Liver (tissue), 9 donors: Measurements from ENCODE around the gene TNS4. TPM values are rescaled to one million over a fixed set of nuclear protein-coding genes. Genes with fewer than 3 reads are reported as not detected.

ENCODE experiments used
- DNase-seq: peaks from one replicate; pipeline ENCODE4 v3.0.0-alpha.2; 2017; ENCODE audit warnings: low spot score
- H3K27ac ChIP-seq, 2 donors: one replicate each; pipeline ENCODE4 v1.7.0; 2013; ENCODE audit warnings: inconsistent platforms in 2 of 2, low read length in 2 of 2, control low read depth in 1 of 2, low read depth in 1 of 2, mild to moderate bottlenecking in 1 of 2
- H3K27me3 ChIP-seq, 4 donors: one replicate each; pipeline versions ENCODE4 v1.6.1 to v1.7.0; 2013; ENCODE audit warnings: low read length in 3 of 4, inconsistent platforms in 1 of 4, mild to moderate bottlenecking in 1 of 4, moderate library complexity in 1 of 4; ENCODE audit not compliant: control insufficient read depth in 4 of 4, insufficient read depth in 4 of 4
- H3K36me3 ChIP-seq, 4 donors: one replicate each; pipeline versions ENCODE4 v1.6.1 to v1.7.0; 2013; ENCODE audit warnings: low read length in 3 of 4, mild to moderate bottlenecking in 3 of 4, low read depth in 1 of 4, moderate library complexity in 1 of 4; ENCODE audit not compliant: control insufficient read depth in 4 of 4, insufficient read depth in 3 of 4
- H3K4me1 ChIP-seq, 4 donors: one replicate each; pipeline versions ENCODE4 v1.6.1 to v1.7.0; 2013; ENCODE audit warnings: low read length in 3 of 4, mild to moderate bottlenecking in 3 of 4, moderate library complexity in 1 of 4; ENCODE audit not compliant: control insufficient read depth in 4 of 4, insufficient read depth in 4 of 4
- H3K4me3 ChIP-seq, 3 donors: one replicate each; pipeline versions ENCODE4 v1.6.1 to v1.7.0; 2013; ENCODE audit warnings: low read length in 3 of 3, control low read depth in 1 of 3, low read depth in 1 of 3, mild to moderate bottlenecking in 1 of 3
- H3K9ac ChIP-seq, 2 donors: one replicate each; pipeline ENCODE4 v1.7.0; 2013; ENCODE audit warnings: low read length in 2 of 2, mild to moderate bottlenecking in 2 of 2, moderate library complexity in 2 of 2, control low read depth in 1 of 2, low read depth in 1 of 2
- H3K9me3 ChIP-seq, 4 donors: one replicate each; pipeline versions ENCODE4 v1.6.1 to v1.7.0; 2013; ENCODE audit warnings: low read length in 3 of 4; ENCODE audit not compliant: control insufficient read depth in 4 of 4
- EGR1 ChIP-seq, 2 donors: IDR thresholded peaks; 2 replicates each; pipeline ENCODE4 v1.6.1; 2016 to 2018; ENCODE audit warnings: antibody characterized with exemption in 2 of 2, low read depth in 2 of 2
- FOXA1 ChIP-seq: IDR thresholded peaks from 2 replicates; pipeline ENCODE4 v1.6.1; 2016; ENCODE audit warnings: antibody characterized with exemption
- FOXA2 ChIP-seq: IDR thresholded peaks from 2 replicates; pipeline ENCODE4 v1.6.1; 2016; ENCODE audit warnings: antibody characterized with exemption
- GABPA ChIP-seq, 2 donors: IDR thresholded peaks in 1 of 2; conservative IDR thresholded peaks in 1 of 2; 2 replicates each; pipeline ENCODE4 v1.6.1; 2016; ENCODE audit warnings: antibody characterized with exemption in 2 of 2, mild to moderate bottlenecking in 1 of 2, moderate library complexity in 1 of 2
- HNF4G ChIP-seq: IDR thresholded peaks from 2 replicates; pipeline ENCODE4 v1.6.1; 2016; ENCODE audit warnings: antibody characterized with exemption
- JUND ChIP-seq, 2 donors: IDR thresholded peaks; 2 replicates each; pipeline ENCODE4 v1.6.1; 2016; ENCODE audit warnings: antibody characterized with exemption in 2 of 2
- NR2F2 ChIP-seq: IDR thresholded peaks from 2 replicates; pipeline ENCODE4 v1.6.1; 2016; ENCODE audit warnings: antibody characterized with exemption
- RAD21 ChIP-seq, 2 donors: IDR thresholded peaks; 2 replicates each; pipeline ENCODE4 v1.6.1; 2016; ENCODE audit warnings: antibody characterized with exemption in 2 of 2, mild to moderate bottlenecking in 2 of 2
- RXRA ChIP-seq, 2 donors: IDR thresholded peaks; 2 replicates each; pipeline ENCODE4 v1.6.1; 2017 to 2018; ENCODE audit warnings: antibody characterized with exemption in 2 of 2, mild to moderate bottlenecking in 1 of 2
- SP1 ChIP-seq: IDR thresholded peaks from 2 replicates; pipeline ENCODE4 v1.6.1; 2018; ENCODE audit warnings: antibody characterized with exemption, mild to moderate bottlenecking
- TAF1 ChIP-seq: conservative IDR thresholded peaks from 2 replicates; pipeline ENCODE4 v1.6.1; 2016; ENCODE audit warnings: antibody characterized with exemption, mild to moderate bottlenecking
- YY1 ChIP-seq: IDR thresholded peaks from 2 replicates; pipeline ENCODE4 v1.6.1; 2016; ENCODE audit warnings: antibody characterized with exemption, mild to moderate bottlenecking
- WGBS: extraction: QIAGEN DNeasy Blood & Tissue Kit; methylation state at CpG from one replicate; pipeline ENCODE4 v1.1.7; 2013; 5-methylcytosine and 5-hydroxymethylcytosine counted together
- polyA plus RNA-seq, 2 donors: library from polyadenylated mRNA; stranded (reverse) in 1 of 2; unstranded in 1 of 2; fragments of 200-250 nt in 1 of 2; fragments of >200 nt in 1 of 2; fragmentation: Nextera tagmentation in 1 of 2; extraction: Ambion mirVana in 1 of 2; gene quantifications; one replicate each; pipeline versions ENCODE4 v1.2.1 to v1.2.3, GENCODE V29; 2013 to 2015
- total RNA-seq, 2 donors: library from RNA; depleted of rRNA; stranded (reverse); fragments of >200 nt; gene quantifications; one replicate each; pipeline ENCODE4 v1.2.3, GENCODE V29; 2014
- TF ChIP-seq, protein P1 (sequence below): IDR thresholded peaks from 2 replicates; pipeline ENCODE4 v1.6.1; 2016; ENCODE audit warnings: antibody characterized with exemption
- TF ChIP-seq, protein P2 (sequence below): fragments of 150-350 bp; IDR thresholded peaks from 2 replicates; pipeline ENCODE4 v1.5.1; 2017; ENCODE audit warnings: improper control_type of control experiment, low read depth, low read length; ENCODE audit not compliant: missing input control
- TF ChIP-seq, protein P3 (sequence below): IDR thresholded peaks from 2 replicates; pipeline ENCODE4 v1.6.1; 2016; ENCODE audit warnings: antibody characterized with exemption, mild to moderate bottlenecking
- TF ChIP-seq, protein P4 (sequence below): IDR thresholded peaks from 2 replicates; pipeline ENCODE4 v1.6.1; 2016; ENCODE audit warnings: antibody characterized with exemption
- TF ChIP-seq, protein P5 (sequence below): IDR thresholded peaks from 2 replicates; pipeline ENCODE4 v1.6.1; 2016; ENCODE audit warnings: antibody characterized with exemption
- donor health status: healthy.
- donor health status: healthy.
- donor health status: healthy.
- donor health status: healthy.
- donor health status: healthy.

TNS4 gene
- total and polyA plus RNA-seq, 4 donors = 0.08 TPM; not detected in 3

DNA sequence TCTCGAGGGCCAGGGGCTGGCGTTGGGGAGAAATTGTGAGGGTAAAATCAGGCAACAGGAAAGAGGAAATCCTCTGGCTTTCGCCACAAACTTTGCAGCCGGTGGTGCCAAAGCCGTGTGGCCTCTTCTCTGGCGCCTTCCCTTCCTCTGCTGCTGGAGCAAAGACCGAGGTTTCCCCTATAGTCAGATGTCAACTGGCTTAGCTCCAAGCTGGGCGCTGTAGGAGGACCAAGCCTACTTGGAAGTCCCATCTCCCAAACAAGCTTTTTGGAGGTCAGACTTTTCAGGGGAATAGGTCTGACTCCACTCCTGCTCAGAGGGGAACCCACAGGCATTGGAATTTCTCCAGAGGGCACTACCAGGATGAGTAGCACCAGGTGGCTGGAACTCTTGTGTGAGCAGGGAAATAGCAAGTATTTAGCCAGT lies 53.2 kb downstream of the TNS4 start:
- TF ChIP-seq EGR1 (IDR thresholded peaks at IDR 0.05; ENCODE audit: low read depth in 2 of 2) (peak in 1 of 2 donors; percentile 31), TAF1 (peak; percentile 79), HNF4G (no peak)
- 1% methylated on average over 8 of the region's 8 CpGs for WGBS
- Histone ChIP-seq H3K4me1 (peaks cover 15 to 69% (median 61%) of the 10 kb centered on the region in 4 donors), H3K36me3 (peaks cover 3 to 14% (median 4%) of the 10 kb centered on the region in 4 donors), H3K27ac (peak overlapping the region; percentile 92 to 97), H3K9me3 (no peaks in the 10 kb centered on the region), H3K27me3 (no peaks in the 10 kb centered on the region), H3K4me3 (peak overlapping the region; percentile 40 to 69 (median 49)), H3K9ac (peak overlapping the region; percentile 66 to 81)
- DNase-seq = no peak

- H3K36me3 ChIP-seq = peaks cover 0 to 10% (median 1%) of the 10 kb centered on the region in 4 donors
- peak overlapping the region; percentile 40 to 69 (median 49) for H3K4me3 ChIP-seq
- H3K4me1 ChIP-seq = peaks cover 14 to 67% (median 58%) of the 10 kb centered on the region in 4 donors
- WGBS = 17% methylated on average over 4 of the region's 4 CpGs
- H3K9me3 ChIP-seq = no peaks in the 10 kb centered on the region
- H3K9ac ChIP-seq = peak overlapping the region; percentile 66 to 81
- H3K27me3 ChIP-seq = no peaks in the 10 kb centered on the region
- DNase-seq = no peak
- peak overlapping the region; percentile 92 to 97 for H3K27ac ChIP-seq
- TF ChIP-seq, protein P1, sequence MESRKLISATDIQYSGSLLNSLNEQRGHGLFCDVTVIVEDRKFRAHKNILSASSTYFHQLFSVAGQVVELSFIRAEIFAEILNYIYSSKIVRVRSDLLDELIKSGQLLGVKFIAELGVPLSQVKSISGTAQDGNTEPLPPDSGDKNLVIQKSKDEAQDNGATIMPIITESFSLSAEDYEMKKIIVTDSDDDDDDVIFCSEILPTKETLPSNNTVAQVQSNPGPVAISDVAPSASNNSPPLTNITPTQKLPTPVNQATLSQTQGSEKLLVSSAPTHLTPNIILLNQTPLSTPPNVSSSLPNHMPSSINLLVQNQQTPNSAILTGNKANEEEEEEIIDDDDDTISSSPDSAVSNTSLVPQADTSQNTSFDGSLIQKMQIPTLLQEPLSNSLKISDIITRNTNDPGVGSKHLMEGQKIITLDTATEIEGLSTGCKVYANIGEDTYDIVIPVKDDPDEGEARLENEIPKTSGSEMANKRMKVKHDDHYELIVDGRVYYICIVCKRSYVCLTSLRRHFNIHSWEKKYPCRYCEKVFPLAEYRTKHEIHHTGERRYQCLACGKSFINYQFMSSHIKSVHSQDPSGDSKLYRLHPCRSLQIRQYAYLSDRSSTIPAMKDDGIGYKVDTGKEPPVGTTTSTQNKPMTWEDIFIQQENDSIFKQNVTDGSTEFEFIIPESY = no peak
- TF ChIP-seq SP1 = no peak
- TF ChIP-seq, protein P2, sequence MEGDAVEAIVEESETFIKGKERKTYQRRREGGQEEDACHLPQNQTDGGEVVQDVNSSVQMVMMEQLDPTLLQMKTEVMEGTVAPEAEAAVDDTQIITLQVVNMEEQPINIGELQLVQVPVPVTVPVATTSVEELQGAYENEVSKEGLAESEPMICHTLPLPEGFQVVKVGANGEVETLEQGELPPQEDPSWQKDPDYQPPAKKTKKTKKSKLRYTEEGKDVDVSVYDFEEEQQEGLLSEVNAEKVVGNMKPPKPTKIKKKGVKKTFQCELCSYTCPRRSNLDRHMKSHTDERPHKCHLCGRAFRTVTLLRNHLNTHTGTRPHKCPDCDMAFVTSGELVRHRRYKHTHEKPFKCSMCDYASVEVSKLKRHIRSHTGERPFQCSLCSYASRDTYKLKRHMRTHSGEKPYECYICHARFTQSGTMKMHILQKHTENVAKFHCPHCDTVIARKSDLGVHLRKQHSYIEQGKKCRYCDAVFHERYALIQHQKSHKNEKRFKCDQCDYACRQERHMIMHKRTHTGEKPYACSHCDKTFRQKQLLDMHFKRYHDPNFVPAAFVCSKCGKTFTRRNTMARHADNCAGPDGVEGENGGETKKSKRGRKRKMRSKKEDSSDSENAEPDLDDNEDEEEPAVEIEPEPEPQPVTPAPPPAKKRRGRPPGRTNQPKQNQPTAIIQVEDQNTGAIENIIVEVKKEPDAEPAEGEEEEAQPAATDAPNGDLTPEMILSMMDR = no peak
- TF ChIP-seq, protein P3, sequence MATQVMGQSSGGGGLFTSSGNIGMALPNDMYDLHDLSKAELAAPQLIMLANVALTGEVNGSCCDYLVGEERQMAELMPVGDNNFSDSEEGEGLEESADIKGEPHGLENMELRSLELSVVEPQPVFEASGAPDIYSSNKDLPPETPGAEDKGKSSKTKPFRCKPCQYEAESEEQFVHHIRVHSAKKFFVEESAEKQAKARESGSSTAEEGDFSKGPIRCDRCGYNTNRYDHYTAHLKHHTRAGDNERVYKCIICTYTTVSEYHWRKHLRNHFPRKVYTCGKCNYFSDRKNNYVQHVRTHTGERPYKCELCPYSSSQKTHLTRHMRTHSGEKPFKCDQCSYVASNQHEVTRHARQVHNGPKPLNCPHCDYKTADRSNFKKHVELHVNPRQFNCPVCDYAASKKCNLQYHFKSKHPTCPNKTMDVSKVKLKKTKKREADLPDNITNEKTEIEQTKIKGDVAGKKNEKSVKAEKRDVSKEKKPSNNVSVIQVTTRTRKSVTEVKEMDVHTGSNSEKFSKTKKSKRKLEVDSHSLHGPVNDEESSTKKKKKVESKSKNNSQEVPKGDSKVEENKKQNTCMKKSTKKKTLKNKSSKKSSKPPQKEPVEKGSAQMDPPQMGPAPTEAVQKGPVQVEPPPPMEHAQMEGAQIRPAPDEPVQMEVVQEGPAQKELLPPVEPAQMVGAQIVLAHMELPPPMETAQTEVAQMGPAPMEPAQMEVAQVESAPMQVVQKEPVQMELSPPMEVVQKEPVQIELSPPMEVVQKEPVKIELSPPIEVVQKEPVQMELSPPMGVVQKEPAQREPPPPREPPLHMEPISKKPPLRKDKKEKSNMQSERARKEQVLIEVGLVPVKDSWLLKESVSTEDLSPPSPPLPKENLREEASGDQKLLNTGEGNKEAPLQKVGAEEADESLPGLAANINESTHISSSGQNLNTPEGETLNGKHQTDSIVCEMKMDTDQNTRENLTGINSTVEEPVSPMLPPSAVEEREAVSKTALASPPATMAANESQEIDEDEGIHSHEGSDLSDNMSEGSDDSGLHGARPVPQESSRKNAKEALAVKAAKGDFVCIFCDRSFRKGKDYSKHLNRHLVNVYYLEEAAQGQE = no peak
- no peak for TF ChIP-seq RAD21 (IDR thresholded peaks at IDR 0.05)
- no peak for TF ChIP-seq YY1
These were observed 53.6 kb downstream of the TNS4 start for GRCh38 chr17:40447806-40448205.

- DNase-seq = no peak
- peak overlapping the region; percentile 66 to 81 for H3K9ac ChIP-seq
- peak overlapping the region; percentile 40 to 74 (median 69) for H3K4me3 ChIP-seq
- WGBS = 20% methylated on average over 8 of the region's 8 CpGs
- peaks cover 0 to 4% (median 1%) of the 10 kb centered on the region in 4 donors for H3K36me3 ChIP-seq
- peaks cover 14 to 66% (median 56%) of the 10 kb centered on the region in 4 donors for H3K4me1 ChIP-seq
- no peaks in the 10 kb centered on the region for H3K27me3 ChIP-seq
- H3K9me3 ChIP-seq = no peaks in the 10 kb centered on the region
- peak overlapping the region; percentile 92 to 97 for H3K27ac ChIP-seq
- TF ChIP-seq GABPA (IDR thresholded peaks at IDR 0.05 in 1 of 2, conservative IDR thresholded peaks at IDR 0.05 in 1 of 2) = peak in 1 of 2 donors; percentile 15
- TF ChIP-seq, protein P4, sequence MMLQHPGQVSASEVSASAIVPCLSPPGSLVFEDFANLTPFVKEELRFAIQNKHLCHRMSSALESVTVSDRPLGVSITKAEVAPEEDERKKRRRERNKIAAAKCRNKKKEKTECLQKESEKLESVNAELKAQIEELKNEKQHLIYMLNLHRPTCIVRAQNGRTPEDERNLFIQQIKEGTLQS = no peak
- peak; percentile 95 for TF ChIP-seq SP1
- TF ChIP-seq, protein P5, sequence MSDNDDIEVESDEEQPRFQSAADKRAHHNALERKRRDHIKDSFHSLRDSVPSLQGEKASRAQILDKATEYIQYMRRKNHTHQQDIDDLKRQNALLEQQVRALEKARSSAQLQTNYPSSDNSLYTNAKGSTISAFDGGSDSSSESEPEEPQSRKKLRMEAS = peak; percentile 90
- peak; percentile 88 to 97 for TF ChIP-seq RXRA (IDR thresholded peaks at IDR 0.05)
- no peak for TF ChIP-seq FOXA1
- peak; percentile 94 for TF ChIP-seq TAF1
- TF ChIP-seq YY1 = peak; percentile 78
- peak; percentile 63 for TF ChIP-seq NR2F2
- peak in 1 of 2 donors; percentile 55 for TF ChIP-seq JUND (IDR thresholded peaks at IDR 0.05)
- TF ChIP-seq, protein P1 = peak; percentile 76
- peak; percentile 45 for TF ChIP-seq FOXA2
- peak in 1 of 2 donors; percentile 58 for TF ChIP-seq EGR1 (IDR thresholded peaks at IDR 0.05; ENCODE audit: low read depth in 2 of 2)
- peak; percentile 9 to 24 for TF ChIP-seq RAD21 (IDR thresholded peaks at IDR 0.05)
These were observed 54.2 kb downstream of the TNS4 start for GRCh38 chr17:40447148-40447644.
